GM19463 (cell line): ENCODE results near the gene IGF2BP3.
"Not testable (repeated sequence)": the region's sequence is repeated elsewhere in the genome, so short reads cannot be mapped to it uniquely, and the experiment has no call there.

Experiments
- ATAC-seq: cut with Tn5 transposase; IDR thresholded peaks from one replicate; pipeline ENCODE4 v1.9.1; 2021; ENCODE audit warnings: mild to moderate bottlenecking, moderate library complexity; ENCODE audit not compliant: unreplicated experiment

Gene IGF2BP3

DNA sequence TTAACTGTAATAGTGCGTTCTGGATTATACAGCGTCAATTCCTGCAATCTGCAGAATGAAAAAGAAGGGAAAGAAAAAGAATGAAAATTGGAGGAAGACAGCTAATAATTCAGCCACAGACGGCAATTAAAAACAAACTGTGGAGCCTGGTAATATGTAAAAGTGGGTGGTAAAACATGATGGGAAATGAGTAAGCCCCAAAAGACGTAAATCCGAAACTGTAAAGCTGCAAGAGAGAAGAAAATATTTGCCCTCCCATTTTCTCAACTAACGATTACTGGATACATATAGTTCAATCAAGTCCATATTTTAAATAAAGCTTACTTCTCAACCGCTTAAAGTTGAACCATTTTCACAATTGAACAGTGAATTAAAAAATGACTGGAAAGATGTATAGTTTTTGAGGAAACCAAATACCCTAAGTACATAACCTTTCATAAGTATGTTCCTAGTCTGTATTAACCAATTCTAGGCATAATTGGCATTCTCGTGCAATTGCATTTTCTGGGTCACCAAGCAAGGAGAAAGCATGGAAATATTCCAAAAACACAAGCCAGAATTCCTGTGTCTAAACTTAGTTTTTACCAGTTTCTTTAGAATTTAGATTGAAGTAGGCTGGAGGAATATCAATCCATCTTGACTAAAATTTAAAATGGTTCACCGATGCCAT is 126.3 kb downstream of the IGF2BP3 start:
- ATAC-seq = no peak

DNA sequence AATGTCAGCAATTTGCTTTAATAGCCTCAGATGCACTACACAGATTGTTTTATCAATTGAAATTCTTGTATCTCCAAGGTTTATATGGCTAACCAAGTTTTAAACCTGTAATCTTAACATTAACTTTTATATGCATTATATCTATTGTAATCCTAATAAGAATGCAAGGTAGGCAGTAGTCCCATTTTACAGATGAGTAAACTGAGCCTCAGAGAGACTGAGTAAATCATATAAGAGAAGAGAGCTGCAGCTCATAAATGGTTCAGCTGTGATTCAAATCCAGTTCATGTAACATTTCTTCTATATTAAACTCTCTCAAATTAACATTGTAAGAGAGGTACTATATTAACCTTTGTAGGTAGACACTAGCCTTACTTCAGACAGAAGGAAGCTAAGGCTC is 127.2 kb downstream of the IGF2BP3 start:
- no peak for ATAC-seq

DNA sequence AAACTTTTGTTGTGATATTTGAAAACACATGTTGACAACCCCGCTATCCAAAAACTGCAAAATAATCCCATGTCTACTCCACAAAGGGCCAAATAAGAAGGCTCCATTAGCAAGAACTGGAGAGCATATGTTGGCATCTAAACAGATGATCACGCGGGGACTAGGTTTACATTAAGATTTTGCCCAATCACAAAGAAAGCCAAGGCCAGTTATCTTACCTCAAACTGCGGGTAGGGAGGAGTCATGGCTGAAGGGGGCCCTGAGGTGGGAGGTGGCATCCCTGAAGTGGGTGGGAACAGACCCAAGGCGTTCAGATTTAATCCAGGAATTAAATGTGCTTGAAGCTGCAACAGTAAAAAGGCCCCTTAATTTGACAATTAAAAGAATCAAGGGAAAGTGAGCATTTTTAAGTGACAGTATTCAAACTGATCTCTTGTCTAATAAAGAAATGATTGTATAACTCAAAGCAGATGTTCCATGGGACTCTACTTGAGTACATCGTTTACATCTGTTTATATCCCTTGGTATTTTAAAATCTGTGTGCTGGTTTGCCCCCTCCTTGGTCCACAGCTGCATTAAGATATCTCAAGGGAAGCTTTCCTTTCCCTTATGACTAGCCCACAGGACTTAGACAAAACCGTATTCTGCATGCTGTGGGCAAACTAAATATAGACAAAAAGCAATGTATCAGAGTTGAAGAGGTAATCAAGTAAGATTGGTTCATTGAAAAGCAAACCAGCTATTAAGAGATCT is 128.3 kb downstream of the IGF2BP3 start:
- no peak for ATAC-seq

DNA sequence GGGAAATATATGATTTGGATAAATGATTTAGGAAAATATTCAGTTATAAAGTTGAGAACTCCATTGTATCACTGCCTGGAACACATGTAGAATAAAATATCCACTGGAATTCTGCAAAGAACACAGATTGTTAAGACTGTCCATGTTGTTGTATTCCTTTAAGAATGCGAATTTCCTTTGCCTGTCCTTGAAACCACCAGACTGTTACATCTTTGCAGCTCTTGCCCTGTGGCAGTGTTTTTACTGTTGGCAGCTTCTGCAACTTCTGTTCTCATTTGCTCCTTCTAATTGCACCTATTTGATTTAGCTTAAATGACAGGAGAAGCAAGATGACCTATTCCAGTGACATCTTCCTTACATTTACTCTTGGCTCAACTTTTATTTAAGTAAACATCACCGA is 131.4 kb downstream of the IGF2BP3 start:
- ATAC-seq = no peak

DNA sequence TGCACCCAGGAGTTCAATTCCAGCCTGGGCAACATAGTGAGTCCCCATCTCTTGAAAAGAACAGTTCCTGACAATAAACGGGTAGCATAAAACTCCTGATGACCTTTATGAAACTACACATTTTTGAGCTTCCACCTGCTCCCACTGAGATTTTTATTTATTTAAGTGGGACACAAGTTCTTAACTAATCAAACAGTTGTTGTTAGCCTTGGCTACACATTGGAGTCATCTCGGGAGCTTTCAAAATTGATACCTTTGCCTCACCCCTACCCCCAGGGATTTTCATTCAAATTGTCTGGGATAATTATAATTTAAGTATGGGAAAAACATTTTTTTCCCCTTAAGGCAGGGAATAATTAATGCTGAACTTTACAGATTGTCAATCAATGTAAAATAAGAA is 131.9 kb downstream of the IGF2BP3 start:
- no peak for ATAC-seq

DNA sequence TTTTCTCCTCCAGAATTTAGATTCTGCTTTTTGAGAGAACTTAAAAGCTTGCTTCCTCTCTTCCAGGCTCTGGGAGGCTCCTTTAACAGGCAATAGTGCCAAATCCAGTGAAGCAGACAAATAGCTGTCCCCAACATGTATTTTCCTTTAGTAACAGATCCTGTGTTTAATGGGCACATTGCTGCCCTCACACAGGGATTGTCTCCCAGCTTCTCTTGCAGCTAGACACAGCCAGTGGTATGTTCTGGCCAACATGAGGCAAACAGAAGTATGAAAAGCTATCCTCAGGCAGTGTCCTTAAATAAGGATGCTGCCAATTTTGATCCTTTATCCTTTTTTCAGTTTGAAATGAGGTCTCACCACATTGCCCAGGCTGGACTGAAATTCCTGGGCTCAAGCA is 132.9 kb downstream of the IGF2BP3 start:
- ATAC-seq = no peak

DNA sequence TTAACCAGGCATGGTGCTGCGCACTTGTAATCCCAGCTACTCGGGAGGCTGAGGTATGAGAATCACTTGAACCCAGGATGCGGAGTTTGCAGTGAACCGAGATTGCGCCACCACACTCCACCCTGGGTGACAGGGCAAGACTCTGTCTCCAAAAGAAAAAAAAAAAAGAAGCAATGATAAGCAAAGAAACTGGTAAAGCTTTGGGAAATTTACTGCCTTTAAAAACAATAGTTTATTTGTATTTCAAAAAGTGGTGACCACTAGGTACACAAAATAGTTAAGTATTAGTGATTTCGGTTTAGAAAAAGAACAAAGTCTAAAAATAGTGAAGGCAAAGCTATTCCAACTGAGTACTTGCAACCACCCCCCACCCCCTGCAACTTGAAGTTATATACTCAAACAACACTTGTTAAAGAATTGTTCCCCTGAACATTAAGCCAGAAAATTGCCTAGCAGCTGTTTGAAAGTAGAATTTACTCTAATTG is 133.4 kb downstream of the IGF2BP3 start:
- ATAC-seq = no peak

DNA sequence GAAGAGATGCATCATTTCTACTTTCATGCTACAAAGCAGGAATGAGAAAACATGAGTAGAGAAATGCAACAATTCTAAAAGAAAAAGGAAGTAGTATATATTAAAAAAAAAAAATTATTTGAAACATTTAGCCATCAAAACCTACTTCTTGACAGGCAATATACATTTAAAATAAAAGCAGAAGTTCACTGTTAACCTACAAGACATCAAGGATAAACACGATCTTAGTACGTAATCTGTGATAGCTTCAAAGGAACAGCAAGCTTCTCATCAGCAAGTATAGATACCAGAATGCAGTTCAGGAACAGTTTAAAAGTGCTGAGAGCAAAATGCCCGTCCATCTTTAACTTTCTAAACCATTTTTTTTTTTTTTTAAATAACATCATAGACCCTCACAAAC is 134.2 kb downstream of the IGF2BP3 start:
- no peak for ATAC-seq

DNA sequence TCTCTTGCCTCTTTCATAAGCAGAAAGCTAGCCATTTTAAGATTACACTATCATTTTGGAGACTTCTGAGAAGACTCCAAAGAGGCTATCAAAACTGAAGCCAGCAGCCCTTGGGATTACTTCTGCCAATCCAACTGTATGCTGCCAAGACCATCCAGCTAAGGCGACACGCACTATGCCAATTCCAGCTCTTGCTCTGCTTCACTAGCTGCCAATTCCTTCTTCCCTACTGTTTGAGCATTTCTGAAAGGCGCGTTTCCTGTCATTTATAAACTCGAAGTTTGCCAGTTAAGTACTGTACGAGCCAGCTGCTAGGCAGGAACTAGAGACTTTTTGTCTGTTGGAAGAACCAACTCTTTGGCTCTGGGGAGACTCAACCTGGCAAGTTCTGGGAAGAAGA is 134.7 kb downstream of the IGF2BP3 start:
- ATAC-seq = no peak

DNA sequence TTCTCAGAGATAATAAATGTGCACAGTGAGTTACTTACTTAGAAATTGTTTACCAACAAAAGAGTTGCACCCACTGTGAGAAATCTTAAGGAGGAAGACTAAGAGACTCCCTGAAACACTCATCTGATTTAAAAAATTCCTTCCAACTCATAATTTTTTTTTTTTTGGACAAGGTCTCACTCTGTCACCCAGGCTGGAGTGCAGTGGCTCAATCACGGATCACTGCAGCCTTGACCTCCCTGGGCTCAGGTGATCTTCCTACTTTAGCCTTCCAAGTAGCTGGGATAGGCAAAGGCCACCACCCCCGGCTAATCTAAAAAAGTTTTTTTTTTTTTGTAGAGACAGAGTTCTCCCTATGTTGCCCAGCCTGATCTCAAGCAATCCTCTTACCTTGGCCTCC is 135.2 kb downstream of the IGF2BP3 start:
- ATAC-seq = no peak

DNA sequence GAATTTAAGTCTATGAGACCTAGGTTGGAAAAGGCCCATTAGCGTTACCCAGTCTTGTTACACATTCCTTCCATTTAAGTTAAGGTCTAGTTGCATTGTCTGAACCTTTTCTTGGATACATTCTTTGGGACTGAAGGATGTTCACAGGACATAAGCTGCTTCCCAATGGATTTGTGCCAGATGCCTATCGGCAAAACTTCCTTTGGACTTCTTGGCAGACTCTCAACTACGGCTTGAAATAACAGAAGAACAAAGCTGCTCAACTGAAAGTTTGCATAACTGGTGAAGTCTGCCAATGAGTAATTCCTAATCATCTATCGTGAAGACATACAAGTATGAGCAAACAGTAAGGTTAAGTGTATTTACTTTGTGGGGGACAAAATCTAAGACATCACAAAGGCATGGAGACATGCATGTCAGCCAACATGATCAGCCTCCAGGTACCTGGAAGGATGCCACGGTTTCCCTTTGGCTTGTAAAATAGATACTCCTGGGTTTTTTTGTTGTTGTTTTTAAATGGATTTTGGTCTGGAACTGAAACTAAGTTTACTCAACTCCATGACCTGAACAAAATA is 135.7 kb downstream of the IGF2BP3 start:
- no peak for ATAC-seq

DNA sequence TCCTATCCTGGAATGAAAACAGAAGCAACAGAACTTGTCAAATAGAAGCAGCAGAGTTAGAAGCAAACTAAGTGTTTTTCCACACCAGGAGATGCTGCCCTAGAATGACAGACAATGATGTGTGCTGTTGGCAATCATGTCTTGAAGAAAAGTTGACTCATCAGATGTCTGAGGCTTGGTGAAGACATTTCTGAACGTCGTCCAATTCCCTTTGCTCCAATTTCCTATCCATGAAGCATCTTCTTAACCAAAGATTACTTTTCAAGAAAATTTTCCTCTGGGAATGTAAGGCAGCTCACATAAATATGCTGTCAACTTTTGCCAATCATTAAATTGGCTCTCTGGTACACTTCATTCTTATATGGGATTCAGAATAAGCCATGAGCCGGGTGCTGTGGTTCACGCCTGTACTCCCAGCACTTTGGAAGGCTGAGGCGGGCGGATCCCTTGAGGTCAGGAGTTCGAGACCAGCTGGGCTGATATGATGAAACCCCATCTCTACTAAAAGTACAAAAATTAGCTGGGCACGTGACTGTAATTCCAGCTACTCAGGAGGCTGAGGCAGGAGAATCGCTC is 136.5 kb downstream of the IGF2BP3 start:
- ATAC-seq = no peak

DNA sequence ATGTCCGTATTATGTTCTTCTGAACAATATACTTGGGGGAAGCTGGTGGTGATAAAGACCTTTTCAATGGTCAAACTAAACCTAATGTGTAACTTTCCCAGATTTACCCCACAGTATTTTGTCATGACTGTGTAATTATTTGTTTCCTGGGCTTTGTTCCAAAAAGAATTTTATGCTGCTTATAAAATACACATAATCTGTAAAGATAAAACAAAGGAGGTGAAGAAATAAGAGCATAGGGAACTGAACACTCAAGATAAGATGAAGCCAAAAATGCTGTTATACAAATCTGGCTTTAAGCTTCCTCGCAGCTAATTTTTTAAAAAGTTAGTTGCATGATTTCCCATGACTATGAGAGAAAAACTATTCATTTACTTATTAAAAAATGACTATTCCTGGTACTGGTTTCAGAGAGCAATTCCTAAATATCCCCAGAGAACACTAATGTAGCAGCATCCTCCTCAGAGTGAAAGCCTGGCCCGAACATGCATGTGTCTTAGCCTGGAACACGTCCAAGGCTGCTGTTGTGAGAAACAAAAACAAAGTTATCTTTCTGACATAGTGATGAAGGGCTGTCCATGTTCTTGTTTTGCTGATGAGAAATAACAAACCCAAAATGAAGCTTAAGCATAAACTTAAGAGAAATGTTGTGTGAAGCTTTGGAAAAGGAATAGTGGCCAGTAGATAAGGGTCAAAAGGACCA is 137.2 kb downstream of the IGF2BP3 start:
- ATAC-seq = no peak

DNA sequence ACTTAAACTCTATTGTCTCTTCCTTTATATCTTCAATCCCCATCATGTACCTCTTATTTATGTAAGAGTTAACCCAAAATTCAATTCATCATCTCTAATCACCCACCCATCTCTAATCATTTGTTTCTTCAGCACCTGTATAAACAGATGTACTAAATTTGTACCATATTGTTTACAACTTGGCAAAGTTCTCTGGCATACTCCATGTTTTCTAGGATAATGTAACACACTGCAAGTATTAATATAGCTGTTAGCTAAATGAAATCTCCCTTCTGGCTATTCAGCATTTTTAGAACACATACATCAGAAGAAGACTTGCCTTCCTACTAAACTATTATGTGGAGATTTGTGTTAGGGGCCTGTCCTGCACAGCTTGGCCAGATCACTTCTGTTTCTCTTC is 138.1 kb downstream of the IGF2BP3 start:
- ATAC-seq = no peak

DNA sequence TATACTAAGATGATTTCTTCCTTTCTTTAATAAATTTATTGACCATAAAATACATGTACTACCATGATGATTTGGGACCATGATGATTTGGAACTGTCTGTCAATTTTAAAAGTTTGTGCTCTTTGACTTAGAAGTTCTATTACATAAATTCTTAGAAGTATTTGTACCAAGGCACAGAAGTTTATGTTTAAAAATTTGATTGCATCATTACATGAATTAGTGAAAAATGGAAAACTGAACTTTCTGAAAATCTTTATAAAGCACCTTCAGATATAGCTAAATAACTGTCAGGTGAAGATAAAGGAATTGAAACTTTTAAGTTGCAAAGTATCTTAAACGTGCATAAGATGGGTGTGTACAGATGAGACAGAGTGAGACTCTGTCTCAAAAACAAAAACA is 139.2 kb downstream of the IGF2BP3 start:
- ATAC-seq = no peak

DNA sequence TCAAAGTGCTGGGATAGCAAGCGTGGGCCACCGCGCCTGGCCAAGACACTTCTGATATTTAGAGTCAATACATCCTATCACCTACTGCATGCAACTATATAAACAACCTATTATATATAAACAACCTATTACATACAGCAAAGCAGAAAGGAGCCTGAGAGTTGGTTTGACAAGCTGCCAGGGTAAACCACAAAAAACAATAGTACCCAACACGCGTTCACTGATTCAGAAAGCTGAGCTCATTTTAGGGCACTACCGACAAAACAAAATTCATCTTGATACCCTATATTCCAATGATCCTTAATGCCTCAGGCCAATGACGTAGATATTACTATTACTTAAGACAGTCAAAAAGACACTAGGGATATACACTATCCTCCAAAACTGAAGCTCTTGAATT is 154.9 kb downstream of the IGF2BP3 start:
- ATAC-seq = no peak

DNA sequence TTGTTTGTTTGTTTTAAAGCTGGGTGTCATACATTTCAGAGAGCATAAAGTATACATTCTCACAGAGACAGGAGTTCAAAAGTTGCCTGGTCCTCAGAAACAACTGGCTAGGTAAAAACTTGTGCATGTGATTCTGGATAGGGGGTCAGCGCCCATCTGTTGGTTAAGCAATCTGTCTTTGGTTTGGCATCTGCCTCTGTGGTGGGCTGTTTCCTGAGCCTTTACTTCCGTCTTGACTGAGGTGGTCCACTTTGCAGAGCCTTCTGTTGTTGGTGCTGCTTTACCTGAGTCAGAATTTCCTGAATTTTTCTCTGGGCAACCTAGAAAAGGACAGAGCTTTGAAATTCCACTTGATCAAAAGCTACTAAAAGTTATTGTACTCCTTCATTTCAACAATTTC is 158.2 kb downstream of the IGF2BP3 start:
- not testable (repeated sequence) for ATAC-seq

DNA sequence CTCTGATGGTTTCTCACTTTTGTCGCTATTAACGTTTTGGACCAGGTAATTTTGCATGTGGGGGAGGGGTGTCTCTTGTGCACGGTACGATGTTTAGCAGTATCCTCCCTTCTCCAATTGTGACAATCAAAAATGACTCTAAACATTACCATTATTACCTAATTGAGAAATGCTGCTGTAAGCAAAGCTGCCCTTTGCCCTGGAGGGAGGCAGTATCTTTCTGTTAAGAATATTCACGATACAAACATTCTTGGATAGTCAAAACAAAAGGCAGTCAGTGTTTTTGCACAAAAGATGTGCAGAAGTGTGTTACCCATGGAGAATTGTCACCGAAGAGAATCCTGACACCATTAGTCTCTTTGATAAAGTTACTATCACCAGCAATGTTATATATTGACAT is 161.5 kb downstream of the IGF2BP3 start:
- ATAC-seq = no peak

DNA sequence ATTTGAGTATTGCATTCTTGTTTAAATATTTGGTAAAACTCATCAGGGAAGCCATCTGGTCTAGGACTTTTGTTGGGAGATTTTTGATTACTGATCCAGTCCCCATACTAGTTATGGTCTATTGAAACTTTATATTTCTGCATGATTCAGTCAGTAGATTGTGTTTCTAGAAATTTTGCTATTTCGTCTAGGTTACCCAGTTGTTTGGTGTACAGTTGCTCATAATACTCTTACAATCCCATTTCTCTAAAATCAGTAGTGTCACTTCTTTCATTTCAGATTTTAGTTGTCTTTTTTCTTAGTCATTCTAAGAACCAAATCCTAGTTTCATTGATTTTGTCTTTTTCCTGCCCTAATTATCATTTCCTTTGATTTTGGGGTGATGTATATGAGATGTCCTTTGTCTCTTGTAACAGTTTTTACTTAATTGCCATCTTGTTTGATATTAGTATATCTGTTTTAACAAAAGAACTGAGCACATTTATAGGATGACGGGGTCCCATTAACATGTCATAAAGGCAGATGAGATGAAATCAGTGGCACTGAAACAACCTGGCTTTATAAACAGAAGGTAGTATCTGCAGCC is 163.3 kb downstream of the IGF2BP3 start:
- no peak for ATAC-seq

DNA sequence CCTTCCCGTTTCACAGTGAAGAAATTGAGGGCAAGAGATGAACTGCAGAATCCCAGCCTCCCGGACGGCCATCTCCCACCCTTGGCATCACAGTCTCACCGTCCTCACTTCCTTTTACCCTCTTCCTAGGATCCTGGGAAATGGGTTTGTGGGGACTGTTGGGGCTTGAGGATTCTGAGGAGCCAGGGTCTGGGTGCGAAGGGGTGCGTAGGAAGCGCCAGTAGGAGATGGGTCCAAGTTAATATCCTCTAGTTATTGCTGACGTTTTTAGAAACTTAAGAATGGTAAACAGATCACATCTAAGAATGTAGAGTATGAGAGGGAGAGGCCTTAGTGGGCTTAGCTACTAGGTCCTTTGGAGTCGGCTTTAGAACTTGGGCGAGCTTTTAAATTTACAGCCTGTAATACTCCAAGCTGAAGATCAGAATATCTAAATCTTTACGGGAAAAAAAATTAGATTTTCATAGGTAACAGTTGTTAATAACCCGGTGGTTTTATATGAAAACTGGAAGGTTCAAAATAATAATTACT is 170.5 kb downstream of the IGF2BP3 start:
- no peak for ATAC-seq
